Right atrium auricular region (tissue), 2 donors: Measurements from ENCODE around the gene GALNT13. TPM values are rescaled to one million over a fixed set of nuclear protein-coding genes. Genes with fewer than 3 reads are reported as not detected.

ENCODE experiments used
- DNase-seq: peaks from one replicate; pipeline ENCODE4 v3.0.0-alpha.2; 2019; ENCODE audit warnings: low spot score
- H3K27ac ChIP-seq, 2 donors: fragments of 200-600 bp; sonication (generic); 1 replicate in 1 of 2; 2 replicates in 1 of 2; pipeline ENCODE4 v1.5.1; 2016 to 2019
- H3K27me3 ChIP-seq, 2 donors: fragments of 200-600 bp; sonication (generic); one replicate each; pipeline versions ENCODE4 v1.5.1 to v1.6.0; 2017 to 2019
- H3K36me3 ChIP-seq: fragments of 200-600 bp; sonication (generic); one replicate; pipeline ENCODE4 v1.5.1; 2016
- H3K4me1 ChIP-seq, 2 donors: fragments of 200-600 bp; sonication (generic); one replicate each; pipeline versions ENCODE4 v1.5.1 to v1.6.0; 2017 to 2019
- H3K4me3 ChIP-seq, 2 donors: fragments of 200-600 bp; sonication (generic); 1 replicate in 1 of 2; 2 replicates in 1 of 2; pipeline ENCODE4 v1.5.1; 2017 to 2019; ENCODE audit warnings: mild to moderate bottlenecking in 1 of 2, moderate library complexity in 1 of 2
- H3K9me3 ChIP-seq, 2 donors: fragments of 200-600 bp; sonication (generic); one replicate each; pipeline ENCODE4 v1.5.1; 2019
- total RNA-seq, 2 donors: library from RNA; depleted of rRNA; stranded (reverse); fragments of >200 nt; gene quantifications; one replicate each; pipeline ENCODE4 v1.1.0, GENCODE V29; 2016
- TF ChIP-seq, protein P1 (sequence below), 2 donors: fragments of 200-600 bp; sonication (generic); IDR thresholded peaks; one replicate each; pipeline ENCODE4 v1.5.1; 2019; ENCODE audit warnings: antibody characterized with exemption in 2 of 2

The GALNT13 gene
- total RNA-seq = 1 to 10 TPM in 1 of 2 donors, under 1 TPM in 1; 0.55 to 2.2 TPM

DNA sequence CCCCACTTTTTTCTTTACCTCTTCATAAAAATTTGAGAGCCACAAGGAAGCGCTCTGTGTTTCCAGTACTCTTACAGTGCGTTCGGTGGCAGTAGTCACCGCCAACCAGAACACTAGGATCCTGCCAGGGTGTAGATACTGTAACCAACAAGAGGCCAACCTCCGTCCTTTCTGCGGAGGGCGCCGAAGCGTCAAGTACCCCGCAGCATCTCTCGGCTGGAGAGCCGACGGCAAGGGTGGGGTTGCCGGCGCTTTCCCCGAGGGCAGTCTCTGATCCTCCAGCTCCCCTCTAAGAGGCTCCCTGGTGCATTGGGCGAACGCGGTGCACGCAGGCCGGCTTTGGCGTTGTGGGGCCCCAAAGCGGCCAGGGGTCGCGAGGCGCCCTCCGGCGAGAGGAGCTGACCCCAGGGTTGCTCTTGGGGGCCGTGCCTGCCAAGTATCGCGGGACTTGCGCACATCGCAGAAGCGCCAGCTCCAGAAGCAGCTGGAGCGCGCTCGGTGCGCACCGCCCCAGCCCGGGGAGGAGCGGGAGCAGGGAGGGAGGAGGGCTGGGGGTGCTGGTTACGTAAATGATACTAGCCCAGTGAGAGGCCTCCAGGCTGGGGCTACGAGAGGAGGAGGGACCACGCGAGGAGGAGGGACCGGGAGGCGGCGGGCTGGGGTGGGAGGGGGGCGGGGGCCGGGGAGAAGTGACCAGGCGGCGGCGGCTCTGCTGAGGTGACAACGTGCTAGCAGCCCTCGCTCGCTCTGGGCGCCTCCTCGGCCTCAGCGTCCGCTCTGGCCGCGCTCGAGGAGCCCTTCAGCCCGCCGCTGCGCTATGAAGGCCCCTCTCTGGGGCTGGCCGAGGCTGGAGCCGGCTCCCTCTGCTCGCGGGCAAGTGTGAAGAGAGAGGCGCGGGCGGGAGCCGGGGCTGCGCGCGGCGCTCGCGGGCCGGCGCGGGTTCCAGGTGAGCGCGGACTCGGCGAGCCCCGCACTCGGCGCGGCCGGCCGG lies at the start of gene GALNT13:
TSS of gene GALNT13 (plus strand) at position 692 of the 991 bp plus-strand sequence.
- Histone ChIP-seq H3K4me1 (no peaks in the 10 kb centered on the region), H3K27me3 (peaks cover 0 to 4% of the 10 kb centered on the region in 2 donors), H3K4me3 (peak within 1 kb of the TSS in 1 of 2 donors; percentile 35), H3K27ac (no peak within 1 kb of the TSS), H3K36me3 (no peaks in the 10 kb centered on the region), H3K9me3 (no peaks in the 10 kb centered on the region)
- no peak for DNase-seq
- TF ChIP-seq, protein P1, sequence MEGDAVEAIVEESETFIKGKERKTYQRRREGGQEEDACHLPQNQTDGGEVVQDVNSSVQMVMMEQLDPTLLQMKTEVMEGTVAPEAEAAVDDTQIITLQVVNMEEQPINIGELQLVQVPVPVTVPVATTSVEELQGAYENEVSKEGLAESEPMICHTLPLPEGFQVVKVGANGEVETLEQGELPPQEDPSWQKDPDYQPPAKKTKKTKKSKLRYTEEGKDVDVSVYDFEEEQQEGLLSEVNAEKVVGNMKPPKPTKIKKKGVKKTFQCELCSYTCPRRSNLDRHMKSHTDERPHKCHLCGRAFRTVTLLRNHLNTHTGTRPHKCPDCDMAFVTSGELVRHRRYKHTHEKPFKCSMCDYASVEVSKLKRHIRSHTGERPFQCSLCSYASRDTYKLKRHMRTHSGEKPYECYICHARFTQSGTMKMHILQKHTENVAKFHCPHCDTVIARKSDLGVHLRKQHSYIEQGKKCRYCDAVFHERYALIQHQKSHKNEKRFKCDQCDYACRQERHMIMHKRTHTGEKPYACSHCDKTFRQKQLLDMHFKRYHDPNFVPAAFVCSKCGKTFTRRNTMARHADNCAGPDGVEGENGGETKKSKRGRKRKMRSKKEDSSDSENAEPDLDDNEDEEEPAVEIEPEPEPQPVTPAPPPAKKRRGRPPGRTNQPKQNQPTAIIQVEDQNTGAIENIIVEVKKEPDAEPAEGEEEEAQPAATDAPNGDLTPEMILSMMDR (IDR thresholded peaks at IDR 0.05) = no peak

DNA sequence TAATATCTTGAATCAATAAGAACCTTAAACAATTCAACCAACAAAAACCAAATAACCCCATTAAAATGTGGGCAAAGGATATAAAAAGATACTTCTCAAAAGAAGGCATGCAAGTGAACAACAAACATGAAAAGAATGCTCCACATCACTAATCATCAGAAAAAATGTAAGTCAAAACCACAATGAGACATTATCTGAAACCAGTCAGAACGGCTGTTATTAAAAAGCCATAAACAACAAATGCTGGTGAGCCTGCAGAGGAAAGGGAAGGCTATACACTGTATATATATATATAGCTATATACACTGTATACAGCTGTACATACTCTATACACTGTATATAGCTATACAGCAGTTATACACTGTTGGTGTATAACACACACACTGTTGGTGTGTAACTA lies 47.8 kb upstream of the GALNT13 start:
- Histone ChIP-seq H3K4me1 (no peaks in the 10 kb centered on the region), H3K4me3 (no peak overlapping the region), H3K36me3 (no peaks in the 10 kb centered on the region), H3K9me3 (no peaks in the 10 kb centered on the region), H3K27ac (no peak overlapping the region), H3K27me3 (no peaks in the 10 kb centered on the region)
- DNase-seq = no peak
- TF ChIP-seq, protein P1 (IDR thresholded peaks at IDR 0.05) = no peak

DNA sequence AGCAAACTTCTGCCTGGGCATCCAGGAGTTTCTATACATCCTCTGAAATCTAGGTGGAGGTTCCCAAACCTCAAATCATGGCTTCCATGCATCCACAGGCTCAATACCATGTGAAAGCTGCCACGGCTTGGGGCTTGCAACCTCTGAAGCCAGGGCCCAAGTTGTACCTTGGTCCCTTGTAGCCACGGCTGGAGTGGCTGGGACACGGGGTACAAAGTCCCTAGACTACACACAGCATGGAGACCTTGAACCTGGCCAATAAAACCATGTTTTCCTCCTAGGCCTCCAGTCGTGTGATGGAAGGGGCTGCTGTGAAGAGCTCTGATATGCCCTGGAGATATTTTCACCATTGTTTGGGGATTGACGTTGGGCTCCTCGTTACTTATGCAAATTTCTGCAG lies 43.4 kb upstream of the GALNT13 start:
- no peak for DNase-seq
- TF ChIP-seq, protein P1 (IDR thresholded peaks at IDR 0.05) = no peak
- Histone ChIP-seq H3K4me3 (no peak overlapping the region), H3K4me1 (no peaks in the 10 kb centered on the region), H3K27me3 (no peaks in the 10 kb centered on the region), H3K36me3 (no peaks in the 10 kb centered on the region), H3K9me3 (no peaks in the 10 kb centered on the region), H3K27ac (no peak overlapping the region)

DNA sequence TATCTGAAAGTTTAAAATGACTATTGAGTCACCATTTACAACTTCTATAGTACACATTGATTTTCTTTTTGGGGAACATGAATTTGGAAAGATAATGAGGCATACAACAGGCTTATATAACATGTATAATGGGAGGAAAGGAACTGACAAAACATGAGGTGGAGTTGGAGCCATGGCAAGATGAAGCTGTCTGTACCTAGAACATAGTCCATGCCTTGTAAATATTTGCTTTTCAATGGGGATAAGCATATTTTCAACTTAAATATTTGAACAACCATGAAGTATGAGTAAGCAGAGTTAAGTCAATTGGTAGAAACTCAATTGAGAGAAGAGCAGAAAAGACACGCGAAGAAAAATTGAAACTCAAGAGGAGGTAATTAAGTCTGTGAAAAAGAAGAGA lies 37.1 kb upstream of the GALNT13 start:
- Histone ChIP-seq H3K4me1 (no peaks in the 10 kb centered on the region), H3K4me3 (no peak overlapping the region), H3K36me3 (no peaks in the 10 kb centered on the region), H3K27me3 (no peaks in the 10 kb centered on the region), H3K27ac (no peak overlapping the region), H3K9me3 (peaks cover 0 to 6% of the 10 kb centered on the region in 2 donors)
- no peak for DNase-seq
- TF ChIP-seq, protein P1 (IDR thresholded peaks at IDR 0.05) = no peak

DNA sequence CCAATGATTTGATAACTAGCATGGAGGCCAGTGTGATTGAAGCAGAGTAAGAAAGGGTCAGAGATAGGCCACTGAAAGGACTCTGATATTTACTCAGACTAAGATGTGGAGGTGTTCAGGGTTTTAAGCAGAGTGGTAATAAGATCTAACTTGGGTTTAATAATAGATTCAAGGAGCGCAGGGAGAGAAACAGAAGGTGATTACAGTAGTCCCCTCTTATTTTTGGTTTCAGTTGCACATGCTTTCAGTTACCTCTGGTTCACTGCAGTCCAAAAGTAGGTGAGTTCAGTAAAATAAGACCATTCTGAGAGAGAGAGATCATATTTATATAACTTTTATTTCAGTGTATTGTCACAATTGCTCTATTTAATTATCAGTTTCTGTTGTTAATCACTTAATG lies 13.5 kb upstream of the GALNT13 start:
- Histone ChIP-seq H3K4me3 (no peak overlapping the region), H3K27ac (no peak overlapping the region), H3K4me1 (no peaks in the 10 kb centered on the region), H3K27me3 (no peaks in the 10 kb centered on the region), H3K9me3 (no peaks in the 10 kb centered on the region), H3K36me3 (no peaks in the 10 kb centered on the region)
- no peak for DNase-seq
- TF ChIP-seq, protein P1 (IDR thresholded peaks at IDR 0.05) = no peak
